ENCODE results near the gene PDE6B.

PDE6B gene

GRCh38 chr4:682490-683172, 57.3 kb downstream of the PDE6B start:
- no peaks in the 10 kb centered on the region for H3K27me3 ChIP-seq (ENCODE audit: control insufficient read depth, insufficient read depth, low read length)
- no peaks in the 10 kb centered on the region for H3K4me1 ChIP-seq (ENCODE audit: control insufficient read depth, insufficient read depth, low read length)
- H3K36me3 ChIP-seq (ENCODE audit: control insufficient read depth, insufficient read depth, low read length): peaks cover 6% of the 10 kb centered on the region
- no peaks in the 10 kb centered on the region for H3K9me3 ChIP-seq (ENCODE audit: control insufficient read depth, insufficient read depth, low read length)
- no peak overlapping the region for H3K4me3 ChIP-seq (ENCODE audit: low read depth, low read length)
- no peak overlapping the region for H3K9ac ChIP-seq (ENCODE audit: low read depth, low read length)

- Histone ChIP-seq H3K9ac (ENCODE audit: low read depth, low read length) (no peak overlapping the region), H3K27me3 (ENCODE audit: control insufficient read depth, insufficient read depth, low read length) (no peaks in the 10 kb centered on the region), H3K4me1 (ENCODE audit: control insufficient read depth, insufficient read depth, low read length) (no peaks in the 10 kb centered on the region), H3K4me3 (ENCODE audit: low read depth, low read length) (no peak overlapping the region), H3K9me3 (ENCODE audit: control insufficient read depth, insufficient read depth, low read length) (no peaks in the 10 kb centered on the region), H3K36me3 (ENCODE audit: control insufficient read depth, insufficient read depth, low read length) (peaks cover 6% of the 10 kb centered on the region)
Measured at GRCh38 chr4:683247-683897, 58.0 kb downstream of the PDE6B start.

GRCh38 chr4:683982-684622, 58.7 kb downstream of the PDE6B start:
- Histone ChIP-seq H3K4me3 (ENCODE audit: low read depth, low read length) (no peak overlapping the region), H3K36me3 (ENCODE audit: control insufficient read depth, insufficient read depth, low read length) (peaks cover 6% of the 10 kb centered on the region), H3K4me1 (ENCODE audit: control insufficient read depth, insufficient read depth, low read length) (no peaks in the 10 kb centered on the region), H3K9ac (ENCODE audit: low read depth, low read length) (no peak overlapping the region), H3K27me3 (ENCODE audit: control insufficient read depth, insufficient read depth, low read length) (no peaks in the 10 kb centered on the region), H3K9me3 (ENCODE audit: control insufficient read depth, insufficient read depth, low read length) (no peaks in the 10 kb centered on the region)

- Histone ChIP-seq H3K9ac (ENCODE audit: low read depth, low read length) (no peak overlapping the region), H3K4me1 (ENCODE audit: control insufficient read depth, insufficient read depth, low read length) (peaks cover 3% of the 10 kb centered on the region), H3K4me3 (ENCODE audit: low read depth, low read length) (no peak overlapping the region), H3K27me3 (ENCODE audit: control insufficient read depth, insufficient read depth, low read length) (no peaks in the 10 kb centered on the region), H3K9me3 (ENCODE audit: control insufficient read depth, insufficient read depth, low read length) (no peaks in the 10 kb centered on the region), H3K36me3 (ENCODE audit: control insufficient read depth, insufficient read depth, low read length) (peaks cover 6% of the 10 kb centered on the region)
Measured at GRCh38 chr4:684623-685327, 59.4 kb downstream of the PDE6B start.

- H3K9me3 ChIP-seq (ENCODE audit: control insufficient read depth, insufficient read depth, low read length): no peaks in the 10 kb centered on the region
- H3K27me3 ChIP-seq (ENCODE audit: control insufficient read depth, insufficient read depth, low read length): no peaks in the 10 kb centered on the region
- H3K9ac ChIP-seq (ENCODE audit: low read depth, low read length): no peak overlapping the region
- H3K4me1 ChIP-seq (ENCODE audit: control insufficient read depth, insufficient read depth, low read length): peaks cover 5% of the 10 kb centered on the region
- H3K36me3 ChIP-seq (ENCODE audit: control insufficient read depth, insufficient read depth, low read length): peaks cover 6% of the 10 kb centered on the region
- no peak overlapping the region for H3K4me3 ChIP-seq (ENCODE audit: low read depth, low read length)
Measured at GRCh38 chr4:685679-686412, 60.5 kb downstream of the PDE6B start.

GRCh38 chr4:686413-687040, 61.2 kb downstream of the PDE6B start:
- Histone ChIP-seq H3K4me1 (ENCODE audit: control insufficient read depth, insufficient read depth, low read length) (peaks cover 5% of the 10 kb centered on the region), H3K27me3 (ENCODE audit: control insufficient read depth, insufficient read depth, low read length) (no peaks in the 10 kb centered on the region), H3K9me3 (ENCODE audit: control insufficient read depth, insufficient read depth, low read length) (no peaks in the 10 kb centered on the region), H3K4me3 (ENCODE audit: low read depth, low read length) (no peak overlapping the region), H3K36me3 (ENCODE audit: control insufficient read depth, insufficient read depth, low read length) (peaks cover 6% of the 10 kb centered on the region), H3K9ac (ENCODE audit: low read depth, low read length) (no peak overlapping the region)

- H3K4me3 ChIP-seq (ENCODE audit: low read depth, low read length): no peak overlapping the region
- peaks cover 5% of the 10 kb centered on the region for H3K4me1 ChIP-seq (ENCODE audit: control insufficient read depth, insufficient read depth, low read length)
Measured at GRCh38 chr4:687048-687970, 61.9 kb downstream of the PDE6B start.

GRCh38 chr4:687971-688853, 62.8 kb downstream of the PDE6B start:
- H3K4me3 ChIP-seq (ENCODE audit: low read depth, low read length): peak overlapping the region; percentile 39
- no peaks in the 10 kb centered on the region for H3K27me3 ChIP-seq (ENCODE audit: control insufficient read depth, insufficient read depth, low read length)
- peak overlapping the region; percentile 37 for H3K9ac ChIP-seq (ENCODE audit: low read depth, low read length)
- H3K4me1 ChIP-seq (ENCODE audit: control insufficient read depth, insufficient read depth, low read length): peaks cover 5% of the 10 kb centered on the region
- no peaks in the 10 kb centered on the region for H3K9me3 ChIP-seq (ENCODE audit: control insufficient read depth, insufficient read depth, low read length)
- H3K36me3 ChIP-seq (ENCODE audit: control insufficient read depth, insufficient read depth, low read length): no peaks in the 10 kb centered on the region

More at GRCh38 chr4:687048-687970, 61.9 kb downstream of the PDE6B start:
- Histone ChIP-seq H3K9ac (ENCODE audit: low read depth, low read length) (no peak overlapping the region), H3K9me3 (ENCODE audit: control insufficient read depth, insufficient read depth, low read length) (no peaks in the 10 kb centered on the region), H3K27me3 (ENCODE audit: control insufficient read depth, insufficient read depth, low read length) (no peaks in the 10 kb centered on the region), H3K36me3 (ENCODE audit: control insufficient read depth, insufficient read depth, low read length) (peaks cover 3% of the 10 kb centered on the region)

GRCh38 chr4:688854-689681, 63.7 kb downstream of the PDE6B start, which contains the start of gene SLC49A3:
SLC49A3 (minus strand) TSS chr4:689151; CDS start chr4:689127, 24 bp downstream.
- Histone ChIP-seq H3K9me3 (ENCODE audit: control insufficient read depth, insufficient read depth, low read length) (no peaks in the 10 kb centered on the region), H3K4me1 (ENCODE audit: control insufficient read depth, insufficient read depth, low read length) (peaks cover 5% of the 10 kb centered on the region), H3K27me3 (ENCODE audit: control insufficient read depth, insufficient read depth, low read length) (no peaks in the 10 kb centered on the region), H3K9ac (ENCODE audit: low read depth, low read length) (peak within 1 kb of the TSS; percentile 38), H3K4me3 (ENCODE audit: low read depth, low read length) (peak within 1 kb of the TSS; percentile 39), H3K36me3 (ENCODE audit: control insufficient read depth, insufficient read depth, low read length) (no peaks in the 10 kb centered on the region)

Data from iPS-15b (cell line).